IPS-18c (cell line): ENCODE data around the gene GLG1.
"Not testable (repeated sequence)": the region's sequence is repeated elsewhere in the genome, so short reads cannot be mapped to it uniquely, and the experiment has no call there.

Experiments used
- H3K4me3 ChIP-seq: 2 replicates; pipeline ENCODE4 v1.7.0; 2013; ENCODE audit warnings: low read depth, mild to moderate bottlenecking, low read length, moderate library complexity; ENCODE audit not compliant: insufficient read depth
- H3K9me3 ChIP-seq: one replicate; pipeline ENCODE4 v1.6.1; 2013; ENCODE audit warnings: mild to moderate bottlenecking, low read length, moderate library complexity; ENCODE audit not compliant: control insufficient read depth, insufficient read depth

The GLG1 gene

DNA sequence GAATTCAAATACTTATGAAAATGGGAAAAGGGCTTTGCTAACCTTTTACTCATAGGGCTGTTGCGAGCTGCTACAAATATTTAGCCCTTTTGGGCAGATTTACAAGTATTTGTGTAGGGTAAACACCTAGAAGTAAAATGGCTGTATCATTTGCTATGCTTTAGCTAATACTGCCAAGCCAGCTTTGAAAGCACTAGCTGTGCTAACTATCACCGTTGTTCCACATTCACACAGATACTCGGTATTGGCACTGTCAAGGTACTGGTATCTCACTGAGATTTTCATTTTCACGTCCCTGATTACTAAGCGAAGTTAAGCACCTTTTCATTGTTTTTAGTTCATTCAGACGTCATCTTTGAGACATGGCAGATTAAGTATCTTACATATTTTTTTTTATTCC, 84.8 kb downstream of the GLG1 start:
- Histone ChIP-seq H3K4me3 (no peak overlapping the region), H3K9me3 (no peaks in the 10 kb centered on the region)

DNA sequence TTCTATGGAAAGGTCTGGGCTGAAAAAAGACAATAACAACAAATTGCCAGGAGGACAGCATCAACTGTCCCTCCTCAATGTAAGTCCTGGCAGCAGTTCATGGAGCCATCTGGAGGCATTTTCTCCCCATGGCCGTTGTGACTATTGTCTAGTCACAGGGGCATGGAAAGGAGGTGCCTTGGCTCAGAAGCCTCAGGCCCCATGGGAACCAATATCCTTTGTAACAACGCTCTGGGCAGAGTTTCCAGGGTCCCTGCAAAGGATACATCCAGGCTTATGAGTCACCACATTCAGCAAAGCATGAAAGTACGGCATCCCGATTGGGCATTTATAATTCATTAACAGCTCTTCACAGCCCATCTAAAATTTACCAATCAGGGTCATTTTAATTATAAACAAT, 85.2 kb downstream of the GLG1 start:
- Histone ChIP-seq H3K9me3 (no peaks in the 10 kb centered on the region), H3K4me3 (no peak overlapping the region)

DNA sequence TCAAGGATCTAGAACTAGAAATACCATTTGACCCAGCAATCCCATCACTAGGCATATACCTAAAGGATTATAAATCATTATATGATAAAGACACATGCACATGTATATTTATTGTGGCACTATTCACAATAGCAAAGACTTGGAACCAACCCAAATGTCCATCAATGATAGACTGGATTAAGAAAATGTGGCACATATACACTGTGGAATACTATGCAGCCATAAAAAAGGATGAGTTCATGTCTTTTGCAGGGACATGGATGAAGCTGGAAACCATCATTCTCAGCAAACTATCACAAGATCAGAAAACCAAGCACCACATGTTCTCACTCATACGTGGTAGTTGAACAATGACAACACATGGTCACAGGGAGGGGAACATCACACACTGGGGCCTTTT, 88.0 kb downstream of the GLG1 start:
- not testable (repeated sequence) for H3K4me3 ChIP-seq, H3K9me3 ChIP-seq

DNA sequence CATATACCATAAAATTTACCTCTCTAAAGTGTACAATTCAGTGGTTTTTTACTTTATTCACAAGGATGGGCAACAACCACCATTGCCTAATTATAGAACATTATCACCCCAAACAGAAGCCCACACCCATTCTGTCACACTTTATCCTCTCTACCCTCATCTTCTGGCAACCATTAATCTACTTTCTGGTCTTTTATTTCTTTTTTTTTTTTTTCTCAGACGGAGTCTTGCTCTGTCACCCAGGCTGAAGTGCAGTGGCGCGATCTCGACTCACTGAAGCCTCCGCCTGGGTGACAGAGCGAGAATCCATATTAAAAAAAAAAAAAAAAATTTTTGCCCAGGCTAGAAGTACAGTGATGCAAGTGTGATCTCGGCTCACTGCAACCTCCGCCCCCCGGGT, 95.0 kb downstream of the GLG1 start:
- Histone ChIP-seq H3K9me3 (no peaks in the 10 kb centered on the region), H3K4me3 (no peak overlapping the region)

DNA sequence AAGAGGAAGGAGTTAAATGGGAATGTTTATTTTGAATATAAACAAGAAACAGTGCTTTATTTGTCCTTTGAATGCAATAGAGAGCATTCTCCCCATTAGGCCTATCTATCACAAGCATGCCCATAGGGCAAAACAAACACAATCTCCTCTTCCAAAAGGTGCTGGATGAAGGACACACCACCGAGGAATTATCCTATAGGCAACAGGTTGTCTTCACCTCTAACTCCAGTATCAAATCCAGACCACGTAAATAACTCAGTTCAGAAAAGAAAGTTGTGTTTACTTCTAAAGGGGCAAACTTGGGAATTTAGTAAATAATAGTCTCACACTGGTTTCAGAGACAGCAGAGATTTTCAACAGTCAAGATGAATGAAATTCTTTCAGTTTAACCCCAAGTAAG, 101.9 kb downstream of the GLG1 start:
- no peaks in the 10 kb centered on the region for H3K9me3 ChIP-seq
- H3K4me3 ChIP-seq = no peak overlapping the region

DNA sequence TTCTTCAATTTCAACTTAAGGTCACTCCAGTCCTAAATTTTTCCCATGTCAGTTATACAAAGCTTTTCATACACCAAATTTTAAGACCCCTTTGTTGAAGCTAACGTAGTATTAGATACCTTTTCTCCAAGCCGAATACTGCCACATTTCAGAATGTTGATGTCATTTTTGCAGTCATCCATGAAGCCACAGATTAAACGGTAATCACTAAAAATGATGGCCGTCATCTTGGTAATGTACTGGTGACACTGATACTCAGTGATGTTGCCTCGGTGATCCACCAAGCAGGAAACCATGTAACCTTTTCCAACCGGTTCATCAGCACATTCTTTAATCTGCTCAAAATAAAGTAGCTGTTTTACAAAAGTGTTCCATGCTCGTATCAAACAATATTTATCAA, 103.5 kb downstream of the GLG1 start:
- Histone ChIP-seq H3K4me3 (no peak overlapping the region), H3K9me3 (no peaks in the 10 kb centered on the region)

DNA sequence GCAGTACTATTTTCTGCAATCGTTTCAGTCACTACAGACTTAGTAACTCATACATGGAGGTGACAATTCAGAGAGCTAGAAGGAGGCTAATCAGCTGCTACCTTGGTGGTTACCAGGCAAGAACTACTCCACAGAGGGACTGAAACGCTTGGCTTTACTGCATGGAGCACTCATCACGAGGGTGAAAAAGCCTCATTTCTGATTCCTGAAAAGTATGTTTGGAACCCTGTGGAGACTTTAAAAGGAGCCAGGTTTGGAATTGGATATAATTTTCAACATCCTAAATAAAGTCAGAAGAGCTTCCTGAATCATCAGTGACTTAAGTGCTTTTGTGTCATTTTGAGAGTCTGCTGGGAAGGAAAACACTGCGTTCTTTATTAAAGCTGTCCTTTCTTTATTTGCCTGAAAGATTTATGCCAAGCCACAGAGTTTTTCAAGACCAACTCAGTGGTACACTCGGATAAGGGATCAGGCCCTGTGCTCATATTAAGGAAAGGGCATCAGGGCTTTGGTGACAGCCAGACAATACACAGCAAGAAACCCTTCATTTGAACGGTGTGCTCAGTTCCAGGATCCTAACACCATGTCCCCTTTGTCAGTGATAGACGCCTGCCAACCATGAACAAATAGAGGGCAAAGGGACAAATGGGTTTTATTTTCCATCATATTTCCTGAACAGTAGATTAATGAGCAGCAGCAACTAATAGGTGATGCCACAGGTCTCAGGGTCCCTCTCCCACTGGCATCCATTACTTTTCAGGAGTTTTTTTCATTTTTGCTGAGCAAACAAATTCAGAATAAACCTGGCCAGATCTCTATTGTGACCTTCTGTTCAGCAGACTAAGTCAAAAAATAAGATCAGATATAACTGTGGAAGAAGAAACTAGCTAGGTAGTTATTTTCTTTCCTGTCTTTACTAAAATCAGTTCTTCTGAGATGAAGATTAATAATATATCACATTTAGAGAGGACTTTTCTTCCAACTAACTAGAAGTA, 105.1 kb downstream of the GLG1 start:
- no peak overlapping the region for H3K4me3 ChIP-seq
- no peaks in the 10 kb centered on the region for H3K9me3 ChIP-seq

DNA sequence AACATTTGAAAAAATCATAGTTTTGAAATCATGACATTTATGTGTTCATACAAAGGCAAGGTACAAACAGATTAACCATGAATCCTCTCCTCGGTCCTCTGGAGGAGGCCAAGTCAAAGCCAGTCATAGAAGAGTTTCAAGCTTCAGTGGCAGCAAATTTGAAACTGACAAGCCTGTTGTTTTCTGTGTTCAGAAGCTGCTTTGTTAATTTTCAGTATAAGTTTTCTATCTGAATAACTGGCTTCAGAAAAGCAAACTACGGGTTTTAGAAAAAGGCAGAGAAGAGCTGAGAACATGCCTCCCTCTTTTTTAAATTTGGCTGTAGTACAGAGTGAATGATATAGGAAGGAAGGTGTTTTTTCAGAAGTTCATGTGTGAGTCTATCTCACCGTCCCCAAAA, 106.0 kb downstream of the GLG1 start:
- H3K4me3 ChIP-seq = no peak overlapping the region
- no peaks in the 10 kb centered on the region for H3K9me3 ChIP-seq

DNA sequence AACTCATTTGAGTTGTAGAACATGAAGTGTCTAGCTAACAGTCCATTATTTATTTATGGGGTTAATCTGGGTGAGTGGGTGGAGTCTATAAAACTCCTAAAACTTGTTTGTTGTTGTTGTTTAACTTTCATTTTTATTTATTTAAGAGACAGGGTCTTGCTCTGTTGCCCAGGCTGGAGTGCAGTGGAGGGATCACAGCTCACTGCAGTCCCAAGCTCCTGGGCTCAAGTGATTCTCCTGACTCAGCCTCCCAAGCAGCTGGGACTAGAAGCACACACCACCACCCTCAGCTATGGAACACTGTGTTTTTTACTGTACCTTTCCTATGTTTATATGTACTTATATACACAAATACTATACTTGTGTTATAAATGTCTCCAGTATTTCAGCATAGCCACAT, 107.8 kb downstream of the GLG1 start:
- Histone ChIP-seq H3K9me3 (no peaks in the 10 kb centered on the region), H3K4me3 (no peak overlapping the region)

DNA sequence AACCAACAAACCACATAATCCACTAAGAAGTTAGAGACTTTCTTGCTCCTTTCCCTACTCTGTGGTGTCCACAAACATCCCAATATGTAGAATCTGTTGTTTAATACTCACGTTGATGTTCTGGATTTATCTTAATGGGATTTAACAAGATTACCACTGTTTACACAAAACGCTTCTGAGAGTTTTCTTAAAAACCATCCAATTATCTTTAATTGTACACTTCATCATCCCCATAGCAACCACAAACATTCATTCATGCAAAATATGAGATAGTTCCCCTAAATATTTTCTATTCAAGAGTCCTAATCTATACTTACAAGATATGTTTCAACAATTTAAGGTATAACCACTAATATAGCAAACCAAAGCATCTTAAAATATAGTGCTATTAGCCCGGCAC, 109.2 kb downstream of the GLG1 start:
- H3K9me3 ChIP-seq = no peaks in the 10 kb centered on the region
- H3K4me3 ChIP-seq = no peak overlapping the region

DNA sequence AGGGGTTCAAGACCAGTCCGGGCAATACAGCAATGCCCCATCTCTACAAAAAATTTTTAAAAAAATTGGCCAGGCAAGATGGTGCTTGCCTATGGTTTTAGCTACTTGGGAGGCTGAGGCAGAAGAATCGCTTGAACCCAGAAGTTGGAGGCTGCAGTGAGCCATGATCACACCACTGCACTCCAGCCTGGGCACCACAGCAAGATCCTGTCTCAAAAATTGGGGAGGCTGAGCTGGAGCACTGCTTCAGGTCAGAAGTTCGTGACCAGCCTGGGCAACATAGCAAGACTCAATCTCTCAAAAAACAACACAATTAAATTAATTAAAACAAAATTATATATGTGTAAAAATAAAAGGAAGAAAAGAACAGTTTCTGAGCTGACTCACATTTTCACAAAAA, 110.9 kb downstream of the GLG1 start:
- H3K9me3 ChIP-seq = no peaks in the 10 kb centered on the region
- no peak overlapping the region for H3K4me3 ChIP-seq

DNA sequence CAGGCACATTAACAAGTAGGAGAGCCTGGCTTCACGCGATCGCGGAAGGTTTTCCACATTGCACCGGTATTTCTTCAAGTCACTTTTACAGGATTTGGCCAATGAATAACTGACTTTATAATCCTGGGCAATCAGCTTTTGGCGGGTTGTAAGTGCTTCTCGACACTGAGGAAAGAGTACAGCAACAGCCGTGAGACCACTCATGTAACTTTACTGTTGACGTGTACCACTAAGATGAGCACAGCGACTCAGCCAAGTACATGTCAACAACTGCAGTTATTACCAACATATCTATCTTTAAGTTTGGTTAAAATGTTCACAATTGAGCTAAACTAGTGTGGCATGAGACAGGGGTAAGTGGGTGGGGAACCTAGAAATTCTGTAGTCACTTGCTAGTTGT, 113.9 kb downstream of the GLG1 start:
- Histone ChIP-seq H3K9me3 (no peaks in the 10 kb centered on the region), H3K4me3 (no peak overlapping the region)

DNA sequence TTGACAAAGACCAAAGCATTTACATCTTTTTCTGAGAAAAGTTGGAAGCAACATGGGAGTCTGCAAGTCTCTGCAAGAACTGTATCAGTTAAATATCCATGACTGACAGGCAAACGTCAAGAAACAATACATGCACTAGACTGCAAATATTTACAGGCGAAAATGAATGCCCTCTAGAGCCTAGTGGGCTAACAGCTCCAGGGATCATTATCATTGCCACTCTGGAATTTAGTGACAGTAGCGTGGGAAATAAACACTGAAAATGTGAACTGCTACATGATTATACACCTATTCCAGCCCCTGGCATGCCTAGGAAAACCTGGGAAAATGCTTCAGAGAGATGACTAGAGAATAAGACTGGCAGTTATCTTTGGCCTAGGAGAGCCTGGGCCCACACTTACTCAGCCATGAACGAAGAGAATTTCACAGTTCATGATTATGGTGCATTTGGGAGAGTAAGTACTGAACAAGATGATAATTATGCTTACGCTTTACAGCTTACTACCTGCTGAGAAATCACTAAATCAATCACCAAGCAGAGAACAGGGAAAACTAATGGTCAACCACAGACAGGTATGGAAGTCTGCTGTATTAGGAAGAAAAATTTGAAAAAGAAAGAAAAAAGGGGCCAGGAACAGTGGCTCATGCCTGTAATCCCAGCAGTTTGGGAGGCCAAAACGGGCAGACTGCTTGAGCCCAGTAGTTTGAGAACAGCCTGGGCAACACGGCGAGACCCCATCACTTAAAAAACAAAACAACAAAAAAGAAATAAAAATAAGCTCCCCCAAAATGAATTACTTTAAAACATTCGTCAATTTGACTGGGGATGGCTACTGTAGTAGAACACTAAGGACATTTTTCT, 119.0 kb downstream of the GLG1 start:
- H3K4me3 ChIP-seq = no peak overlapping the region

DNA sequence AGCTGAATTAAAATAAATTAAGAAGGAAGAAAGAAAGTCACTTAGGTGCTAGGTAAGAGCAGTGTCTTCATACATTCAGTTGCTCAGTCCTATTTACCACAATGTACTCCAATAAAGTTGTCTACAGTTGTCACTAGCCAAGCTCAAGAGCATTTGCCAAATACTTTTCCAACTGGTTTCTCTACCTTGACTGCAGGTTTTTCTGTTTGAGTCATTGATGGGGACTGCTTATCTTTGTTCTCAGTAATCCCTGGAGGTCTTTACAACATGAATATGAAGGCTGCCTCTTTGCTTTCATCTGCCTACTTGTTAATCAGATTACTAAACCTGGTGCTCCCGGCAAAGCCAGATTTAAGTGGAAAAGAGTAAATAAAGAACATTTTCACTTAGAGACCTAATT, 121.0 kb downstream of the GLG1 start:
- H3K4me3 ChIP-seq = no peak overlapping the region
- H3K9me3 ChIP-seq = no peaks in the 10 kb centered on the region

More for the DNA sequence above, 119.0 kb downstream of the GLG1 start:
- H3K9me3 ChIP-seq = no peaks in the 10 kb centered on the region

DNA sequence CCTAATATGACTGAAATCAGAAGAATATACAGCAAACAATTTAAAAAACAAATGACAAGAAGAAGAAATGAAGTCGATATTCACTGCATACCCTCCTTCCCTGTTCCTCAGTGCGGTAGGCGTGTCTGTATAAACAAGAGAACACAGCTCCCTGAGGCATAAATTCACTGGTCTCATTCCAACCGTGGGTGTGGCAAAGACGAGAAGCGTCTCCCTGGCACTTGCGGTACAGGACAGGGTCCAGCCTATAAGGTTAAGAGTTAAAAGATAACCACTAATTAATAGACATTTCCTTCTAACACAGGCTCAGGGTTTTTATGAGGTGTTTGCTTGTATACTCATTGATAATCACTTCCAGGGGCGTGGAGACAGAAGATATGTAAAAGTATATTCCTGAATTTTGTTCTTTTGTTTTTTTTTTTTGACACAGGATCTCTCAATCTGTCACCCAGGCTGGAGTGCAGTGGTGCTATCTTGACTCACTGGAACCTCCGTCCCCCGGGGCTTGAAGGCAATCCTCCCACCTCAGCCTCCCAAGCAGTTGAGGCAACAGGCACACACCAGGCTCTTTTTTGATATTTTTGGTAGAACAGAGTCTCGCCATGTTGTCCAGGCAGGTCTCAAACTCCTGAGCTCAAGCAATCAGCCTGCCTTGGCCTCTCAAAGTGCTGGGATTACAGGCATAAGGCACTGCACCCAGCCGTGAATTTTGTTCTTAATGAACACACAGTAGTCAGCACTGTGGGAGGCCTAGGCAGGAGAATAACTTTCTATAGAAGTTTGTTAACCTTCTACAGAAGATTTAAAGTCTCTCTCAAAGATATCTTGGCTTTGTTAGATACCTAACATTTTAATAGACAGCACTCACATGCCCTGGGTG, 126.5 kb downstream of the GLG1 start:
- Histone ChIP-seq H3K9me3 (no peaks in the 10 kb centered on the region), H3K4me3 (no peak overlapping the region)

DNA sequence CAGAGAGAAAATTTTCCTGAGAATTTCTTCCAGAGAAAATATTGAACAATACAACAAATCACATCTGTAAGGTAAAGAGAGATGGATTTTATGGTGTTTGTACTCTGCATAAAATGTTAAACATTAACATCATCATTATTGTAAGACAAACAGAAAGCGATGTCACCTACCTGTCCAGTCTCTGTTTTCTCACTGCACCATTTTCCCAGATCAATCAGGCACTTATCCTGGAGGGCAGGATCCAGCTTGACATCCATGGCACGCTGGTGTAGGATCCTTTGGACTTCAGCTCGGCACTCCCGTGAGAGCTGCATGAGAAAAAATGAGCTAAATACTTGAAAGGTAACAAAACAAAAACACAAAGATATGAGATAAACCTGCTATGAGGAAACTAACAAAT, 129.7 kb downstream of the GLG1 start:
- H3K4me3 ChIP-seq = no peak overlapping the region
- H3K9me3 ChIP-seq = no peaks in the 10 kb centered on the region

DNA sequence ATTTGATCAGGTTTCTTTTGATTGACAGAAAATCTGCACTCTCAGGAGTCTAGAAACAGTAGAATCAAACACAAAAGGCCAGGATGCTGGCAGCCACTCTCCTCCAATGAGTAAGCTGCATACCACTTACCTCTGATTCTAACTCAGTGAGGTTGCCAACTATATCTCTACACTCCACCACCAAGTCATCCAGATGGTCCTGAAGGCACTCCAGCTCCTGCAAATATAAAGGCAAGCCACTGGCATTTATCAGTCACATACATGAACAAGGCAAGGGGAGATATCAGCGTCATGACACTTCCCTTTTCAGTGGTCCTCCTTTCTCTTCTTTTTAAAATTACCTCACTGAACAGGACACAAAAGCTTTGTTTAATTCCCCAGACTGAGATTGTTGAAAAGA, 132.5 kb downstream of the GLG1 start:
- H3K4me3 ChIP-seq = no peak overlapping the region
- H3K9me3 ChIP-seq = no peaks in the 10 kb centered on the region
